ENCODE measurements around the gene MEDAG.

The MEDAG gene

DNA sequence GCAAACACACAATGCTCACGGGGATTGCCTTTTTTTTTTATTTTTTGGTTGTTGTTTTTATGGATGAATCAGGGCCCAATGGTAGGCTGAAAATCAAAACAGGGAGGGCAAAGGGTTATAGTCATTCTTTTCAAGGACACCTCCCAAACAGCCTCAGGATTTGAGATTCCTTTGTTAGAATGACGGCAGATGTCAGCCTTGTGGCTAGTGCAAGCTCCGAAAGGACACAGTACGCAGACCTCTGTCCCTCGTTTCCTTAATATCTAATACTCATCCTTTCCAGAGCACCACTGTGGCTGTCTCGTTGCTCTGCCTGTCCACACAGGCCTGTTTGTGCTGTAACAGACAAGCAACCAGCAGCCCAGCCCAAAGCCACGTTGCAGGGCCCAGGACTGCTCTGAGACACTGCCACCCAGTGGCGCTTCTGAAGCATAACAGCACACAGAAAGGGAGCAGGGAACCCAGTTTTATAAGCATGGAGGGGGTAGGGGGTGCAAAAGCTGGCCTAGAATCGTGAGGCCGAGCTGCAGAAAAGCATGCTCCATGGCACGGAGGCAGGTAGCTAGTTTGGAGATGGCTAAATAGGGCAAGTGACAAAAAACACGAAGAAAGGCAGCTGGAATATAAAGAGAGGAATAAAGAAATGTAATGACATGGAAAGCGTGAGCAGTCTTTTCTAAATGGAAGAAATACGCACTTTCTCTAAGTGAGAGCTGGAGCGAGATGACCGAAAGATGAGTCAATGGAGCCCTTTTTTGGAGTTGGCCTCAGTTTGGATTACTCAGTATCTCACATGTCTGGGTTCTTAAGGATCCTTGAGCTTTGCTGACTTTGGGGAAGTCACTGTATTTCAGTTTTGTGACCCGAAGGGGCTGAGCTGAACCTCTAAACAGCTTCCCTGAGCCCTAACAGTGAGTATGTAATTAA, 40.7 kb upstream of the MEDAG start:
- Histone ChIP-seq H3K36me3 (ENCODE audit: control insufficient read depth, insufficient read depth, low read length) (no peaks in the 10 kb centered on the region), H3K9ac (no peak overlapping the region), H3K4me3 (ENCODE audit: low read depth, low read length) (no peak overlapping the region), H3K4me1 (peaks cover 30% of the 10 kb centered on the region), H3K9me3 (ENCODE audit: control insufficient read depth, low read length) (no peaks in the 10 kb centered on the region), H3K27ac (peak overlapping the region; percentile 71), H3K79me2 (no peaks in the 10 kb centered on the region), H3K27me3 (ENCODE audit: control insufficient read depth, insufficient read depth, low read length) (no peaks in the 10 kb centered on the region), H2AFZ (peak overlapping the region; percentile 68), H3K4me2 (ENCODE audit: low read length) (no peak overlapping the region)
- TF ChIP-seq, protein P1, sequence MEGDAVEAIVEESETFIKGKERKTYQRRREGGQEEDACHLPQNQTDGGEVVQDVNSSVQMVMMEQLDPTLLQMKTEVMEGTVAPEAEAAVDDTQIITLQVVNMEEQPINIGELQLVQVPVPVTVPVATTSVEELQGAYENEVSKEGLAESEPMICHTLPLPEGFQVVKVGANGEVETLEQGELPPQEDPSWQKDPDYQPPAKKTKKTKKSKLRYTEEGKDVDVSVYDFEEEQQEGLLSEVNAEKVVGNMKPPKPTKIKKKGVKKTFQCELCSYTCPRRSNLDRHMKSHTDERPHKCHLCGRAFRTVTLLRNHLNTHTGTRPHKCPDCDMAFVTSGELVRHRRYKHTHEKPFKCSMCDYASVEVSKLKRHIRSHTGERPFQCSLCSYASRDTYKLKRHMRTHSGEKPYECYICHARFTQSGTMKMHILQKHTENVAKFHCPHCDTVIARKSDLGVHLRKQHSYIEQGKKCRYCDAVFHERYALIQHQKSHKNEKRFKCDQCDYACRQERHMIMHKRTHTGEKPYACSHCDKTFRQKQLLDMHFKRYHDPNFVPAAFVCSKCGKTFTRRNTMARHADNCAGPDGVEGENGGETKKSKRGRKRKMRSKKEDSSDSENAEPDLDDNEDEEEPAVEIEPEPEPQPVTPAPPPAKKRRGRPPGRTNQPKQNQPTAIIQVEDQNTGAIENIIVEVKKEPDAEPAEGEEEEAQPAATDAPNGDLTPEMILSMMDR (IDR thresholded peaks at IDR 0.05) = peak; percentile 81

DNA sequence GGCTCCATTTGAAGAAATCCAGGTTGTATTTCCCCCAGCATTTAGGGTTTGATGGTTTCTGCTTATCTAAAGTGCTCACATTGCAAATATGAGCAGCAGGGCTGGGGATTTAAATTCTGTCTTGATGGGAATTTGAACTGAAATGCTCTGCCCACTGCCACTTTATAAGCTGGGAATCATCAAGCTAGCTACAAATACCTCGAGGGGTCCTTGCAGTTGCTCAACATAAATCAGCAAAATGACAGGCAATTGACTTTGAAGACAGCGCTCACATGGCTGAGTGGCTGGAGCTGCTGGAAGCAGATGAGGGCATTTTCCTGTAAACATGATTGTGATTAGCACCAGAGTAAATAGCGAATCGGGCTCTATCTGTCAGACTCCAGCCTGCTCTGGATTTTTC, 39.4 kb upstream of the MEDAG start:
- no peak overlapping the region for H3K4me3 ChIP-seq (ENCODE audit: low read depth, low read length)

DNA sequence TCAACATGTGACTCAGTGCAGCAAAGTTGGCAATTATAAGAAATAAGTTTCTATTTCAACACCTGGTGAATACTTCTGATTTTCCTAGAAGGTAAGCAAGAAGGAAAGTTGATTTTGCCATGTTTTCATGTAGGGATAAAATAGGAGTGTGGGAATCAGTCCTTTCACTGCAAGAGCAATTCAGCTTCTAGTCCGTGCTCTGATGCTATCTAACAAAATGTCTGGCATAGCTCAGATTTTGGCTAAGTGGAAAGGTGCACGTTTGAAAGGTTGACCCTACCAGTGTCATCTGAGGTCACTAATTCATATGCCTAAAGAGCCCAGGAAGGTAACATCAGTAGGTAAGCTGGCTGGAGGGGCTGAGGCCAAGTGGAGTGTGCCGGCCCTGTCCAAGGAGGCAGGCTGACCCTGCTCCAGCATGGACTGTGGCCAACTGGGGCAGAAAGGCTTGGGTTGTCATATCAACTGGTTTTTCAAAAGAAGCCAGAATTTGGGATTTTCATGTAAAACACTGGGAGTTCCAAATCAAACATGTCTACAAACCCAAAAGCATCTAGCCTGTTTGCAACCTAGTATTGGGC, 38.9 kb upstream of the MEDAG start:
- peak overlapping the region; percentile 68 for H2AFZ ChIP-seq
- peak overlapping the region; percentile 71 for H3K27ac ChIP-seq
- peak overlapping the region; percentile 28 for H3K4me2 ChIP-seq (ENCODE audit: low read length)
- no peaks in the 10 kb centered on the region for H3K27me3 ChIP-seq (ENCODE audit: control insufficient read depth, insufficient read depth, low read length)
- H3K79me2 ChIP-seq = no peaks in the 10 kb centered on the region
- no peak overlapping the region for H3K9ac ChIP-seq
- no peak overlapping the region for H3K4me3 ChIP-seq (ENCODE audit: low read depth, low read length)
- H3K4me1 ChIP-seq = peaks cover 30% of the 10 kb centered on the region
- no peaks in the 10 kb centered on the region for H3K36me3 ChIP-seq (ENCODE audit: control insufficient read depth, insufficient read depth, low read length)
- TF ChIP-seq, protein P1 (IDR thresholded peaks at IDR 0.05) = no peak
- no peaks in the 10 kb centered on the region for H3K9me3 ChIP-seq (ENCODE audit: control insufficient read depth, low read length)

More for the DNA sequence above, 39.4 kb upstream of the MEDAG start:
- TF ChIP-seq, protein P1 (IDR thresholded peaks at IDR 0.05) = no peak
- Histone ChIP-seq H2AFZ (peak overlapping the region; percentile 68), H3K36me3 (ENCODE audit: control insufficient read depth, insufficient read depth, low read length) (no peaks in the 10 kb centered on the region), H3K79me2 (no peaks in the 10 kb centered on the region), H3K4me1 (peaks cover 30% of the 10 kb centered on the region), H3K27ac (peak overlapping the region; percentile 71), H3K4me2 (ENCODE audit: low read length) (peak overlapping the region; percentile 28), H3K9ac (no peak overlapping the region), H3K9me3 (ENCODE audit: control insufficient read depth, low read length) (no peaks in the 10 kb centered on the region), H3K27me3 (ENCODE audit: control insufficient read depth, insufficient read depth, low read length) (no peaks in the 10 kb centered on the region)

DNA sequence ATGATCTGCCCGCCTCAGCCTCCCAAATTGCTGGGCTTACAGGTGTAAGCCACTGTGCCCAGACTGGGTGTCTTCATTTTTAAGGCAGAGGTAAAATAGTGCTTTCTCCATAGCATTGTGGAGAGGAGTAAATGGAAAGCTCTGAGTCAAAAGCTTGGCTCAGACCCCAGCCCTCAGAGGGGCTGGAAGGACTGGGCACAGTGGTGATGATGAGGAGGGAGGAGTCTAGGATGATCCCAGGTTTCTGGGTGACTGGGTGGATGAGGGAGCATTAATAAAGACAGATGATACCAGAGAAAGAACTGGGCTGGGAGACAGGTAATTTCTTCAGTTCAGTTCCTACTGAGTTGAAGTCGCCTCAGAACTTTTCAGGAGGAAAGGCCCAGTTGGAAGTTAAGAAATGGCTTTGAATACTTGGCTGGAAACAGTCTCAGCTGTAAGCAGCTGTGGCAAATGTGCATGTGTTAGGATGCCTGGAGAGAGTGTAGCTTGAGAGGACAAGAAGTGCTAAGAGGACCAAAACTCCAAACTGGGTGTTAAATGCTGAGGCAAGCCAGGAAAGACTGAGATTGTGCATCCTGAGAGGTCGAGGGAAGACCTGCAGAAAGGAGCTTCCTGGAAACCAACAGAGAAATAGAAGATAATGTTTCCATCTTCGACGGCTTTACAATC, 37.1 kb upstream of the MEDAG start:
- Histone ChIP-seq H3K4me1 (peaks cover 30% of the 10 kb centered on the region), H3K27ac (no peak overlapping the region), H3K4me2 (ENCODE audit: low read length) (no peak overlapping the region), H3K9me3 (ENCODE audit: control insufficient read depth, low read length) (no peaks in the 10 kb centered on the region), H3K9ac (no peak overlapping the region), H3K4me3 (ENCODE audit: low read depth, low read length) (no peak overlapping the region), H3K27me3 (ENCODE audit: control insufficient read depth, insufficient read depth, low read length) (no peaks in the 10 kb centered on the region), H3K36me3 (ENCODE audit: control insufficient read depth, insufficient read depth, low read length) (no peaks in the 10 kb centered on the region), H3K79me2 (no peaks in the 10 kb centered on the region), H2AFZ (peak overlapping the region; percentile 62)
- TF ChIP-seq, protein P1 (IDR thresholded peaks at IDR 0.05) = no peak

Data from parathyroid adenoma (tissue), 2 donors.